Fibroblast of gingiva (primary cell): ENCODE results near the gene SPTY2D1.
A peak's percentile ranks its signal among the peaks of the same experiment; 100 is the strongest.
"Not testable (repeated sequence)": the region's sequence is repeated elsewhere in the genome, so short reads cannot be mapped to it uniquely, and the experiment has no call there.

ENCODE experiments used
- DNase-seq: peaks from one replicate; pipeline ENCODE4 v3.0.0-alpha.2; 2011; ENCODE audit warnings: low read depth

SPTY2D1 gene

GRCh38 chr11:18617688-18618341 lies 16.3 kb downstream of the SPTY2D1 start:
- peak; percentile 6 for DNase-seq

GRCh38 chr11:18615628-18616392 lies 18.3 kb downstream of the SPTY2D1 start:
- DNase-seq: no peak

DNA sequence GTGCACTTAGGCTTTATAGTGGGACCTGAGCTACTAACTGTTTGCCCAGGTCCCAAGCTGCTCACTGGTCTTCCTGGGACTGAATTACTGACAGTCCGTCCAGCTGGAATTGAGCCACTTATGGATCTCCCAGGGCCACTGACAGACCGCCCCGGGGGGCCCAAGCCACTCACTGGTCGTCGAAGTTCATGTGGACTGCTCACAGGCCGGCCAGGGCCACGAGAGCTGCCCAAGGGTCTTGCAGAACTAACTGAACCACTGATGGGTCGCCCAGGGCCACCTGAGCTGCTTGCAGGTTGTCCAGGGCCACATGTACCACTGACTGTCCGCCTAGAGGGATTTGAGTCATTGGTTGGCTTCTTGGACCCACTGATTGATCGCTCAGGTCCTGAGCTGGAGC lies 19.5 kb downstream of the SPTY2D1 start:
- no peak for DNase-seq

- DNase-seq: no peak
Observed at GRCh38 chr11:18612394-18612793, 21.7 kb downstream of the SPTY2D1 start.

DNA sequence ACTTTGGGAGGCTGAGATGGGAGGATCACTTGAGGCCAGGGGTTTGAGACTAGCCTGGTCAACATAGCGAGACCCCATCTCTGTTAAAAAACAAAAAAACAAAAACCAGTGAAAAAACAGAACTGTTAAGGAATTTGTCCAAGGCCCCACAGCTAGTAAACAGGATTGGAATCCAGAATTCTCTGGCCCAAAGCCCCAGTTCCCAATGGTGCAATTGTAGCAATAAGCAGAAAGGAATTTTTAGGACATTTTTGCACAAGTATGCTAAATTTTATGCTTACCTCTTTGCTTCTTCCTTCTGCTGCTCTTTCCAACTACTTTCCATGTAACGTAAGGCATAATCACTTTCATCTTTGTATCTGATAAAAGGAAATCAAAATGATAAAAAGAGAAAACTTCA lies 22.9 kb downstream of the SPTY2D1 start:
- peak; percentile 15 for DNase-seq

DNA sequence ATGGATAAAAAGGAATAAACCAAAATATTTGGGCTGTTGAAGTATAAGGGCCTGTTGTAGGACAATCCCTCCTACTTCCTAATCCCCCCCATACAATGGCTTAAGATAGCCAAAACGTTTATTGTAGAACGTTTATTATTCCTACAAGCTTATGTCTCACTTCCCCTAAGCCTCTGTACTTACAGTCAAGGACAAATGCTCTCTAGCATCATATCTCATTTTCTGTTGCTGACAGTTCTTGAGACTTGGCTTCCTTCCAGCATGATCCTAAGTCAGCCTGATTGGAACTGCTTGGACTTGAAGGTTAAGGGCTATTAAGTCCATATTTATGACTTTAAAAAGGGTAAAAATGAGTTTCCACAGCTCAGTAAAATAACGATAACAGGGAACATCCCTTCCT lies 25.8 kb downstream of the SPTY2D1 start:
- no peak for DNase-seq

GRCh38 chr11:18600915-18601569 lies 33.1 kb downstream of the SPTY2D1 start:
- no peak for DNase-seq

DNA sequence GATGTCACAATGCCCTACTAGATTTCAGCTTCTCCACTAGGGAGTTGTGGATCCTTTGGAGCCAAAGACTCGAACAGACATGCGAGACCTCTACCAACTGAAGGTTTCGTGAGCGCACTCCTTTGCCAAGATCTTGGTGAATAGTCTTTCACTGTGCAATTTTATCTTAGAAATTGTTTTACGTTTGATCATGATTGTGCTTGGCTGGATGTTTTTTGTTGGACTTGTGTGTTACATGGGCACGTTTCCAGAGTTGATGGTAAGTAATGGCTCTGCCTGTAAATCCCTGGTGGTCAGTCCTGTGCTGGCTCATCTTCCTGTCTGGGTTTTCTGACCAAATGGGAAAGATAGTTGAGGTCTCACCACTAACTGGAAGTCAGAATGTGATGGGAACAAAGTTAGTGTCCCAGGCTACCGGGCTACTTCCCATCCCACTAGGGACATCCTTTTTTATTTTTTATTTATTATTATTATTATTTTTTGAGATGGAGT lies 34.4 kb downstream of the SPTY2D1 start, which contains the start of gene MISFA:
Gene MISFA (plus strand): TSS at position 51 of the 492 bp plus-strand sequence. CDS start 140 bp downstream, at position 191.
- DNase-seq: no peak

- DNase-seq: no peak
Observed at GRCh38 chr11:18594999-18595749, 39.0 kb downstream of the SPTY2D1 start.

GRCh38 chr11:18594088-18594487 lies 40.1 kb downstream of the SPTY2D1 start:
- DNase-seq: not testable (repeated sequence)

- no peak for DNase-seq
Observed at GRCh38 chr11:18590571-18590970, 43.6 kb downstream of the SPTY2D1 start.

GRCh38 chr11:18588297-18589252 lies 45.6 kb downstream of the SPTY2D1 start, which contains the start of gene UEVLD:
Gene UEVLD (minus strand): TSS chr11:18588734. CDS start chr11:18588654, 80 bp downstream.
- peak; percentile 91 for DNase-seq

- DNase-seq: no peak
Observed at GRCh38 chr11:18581825-18582224, 52.3 kb downstream of the SPTY2D1 start.

DNA sequence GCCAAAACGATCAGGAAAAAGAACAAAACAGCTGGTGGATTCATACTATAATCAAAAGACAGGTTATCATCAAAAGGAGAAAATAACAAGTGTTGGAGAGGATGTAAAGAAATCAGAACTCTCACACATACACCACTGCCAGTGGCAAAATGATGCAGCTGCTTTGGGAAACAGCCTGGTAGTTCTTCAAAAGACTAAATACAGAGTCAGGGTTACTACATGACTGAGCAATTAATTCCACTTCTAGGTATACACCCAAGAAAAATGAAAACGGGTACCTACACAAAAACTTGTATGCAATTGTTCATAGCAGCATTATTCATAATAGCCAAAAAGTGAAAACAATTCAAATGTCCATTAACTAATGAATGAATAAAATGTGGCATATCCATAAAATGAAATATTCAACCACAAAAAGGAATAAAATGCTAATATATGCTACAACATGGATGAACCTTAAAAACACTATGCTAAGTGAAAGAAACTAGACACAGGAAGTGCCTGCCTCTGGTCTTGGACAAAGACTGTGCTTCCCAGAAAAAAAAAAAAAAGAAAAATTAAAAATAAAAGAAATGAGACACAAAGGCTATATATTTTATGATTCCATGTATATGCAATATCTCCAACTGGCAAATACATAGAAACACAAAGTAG lies 53.9 kb downstream of the SPTY2D1 start:
- DNase-seq: no peak

- no peak for DNase-seq
Observed at GRCh38 chr11:18578975-18579598, 55.1 kb downstream of the SPTY2D1 start.

DNA sequence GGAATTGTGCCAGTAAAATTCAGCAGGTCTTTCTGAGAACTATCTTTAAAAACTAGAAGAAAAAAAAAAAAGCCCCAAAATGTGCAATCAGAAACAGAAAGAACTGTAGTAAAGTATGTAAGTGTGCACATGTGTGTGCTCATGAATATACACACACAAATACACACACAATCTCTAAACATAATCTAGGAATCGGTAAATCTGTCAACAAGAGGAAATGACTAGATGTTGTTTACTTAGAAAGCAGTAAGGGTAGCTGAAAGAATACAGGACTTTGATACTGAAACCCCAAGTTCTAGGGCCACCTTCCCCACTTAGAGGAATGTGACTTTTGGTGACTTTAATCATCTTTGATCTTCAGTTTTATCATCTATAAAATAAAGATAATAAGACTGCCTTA lies 58.8 kb downstream of the SPTY2D1 start:
- DNase-seq: no peak

- peak; percentile 33 for DNase-seq
Observed at GRCh38 chr11:18567081-18567480, 67.1 kb downstream of the SPTY2D1 start.

GRCh38 chr11:18566406-18566805 lies 67.7 kb downstream of the SPTY2D1 start:
- DNase-seq: peak; percentile 19

DNA sequence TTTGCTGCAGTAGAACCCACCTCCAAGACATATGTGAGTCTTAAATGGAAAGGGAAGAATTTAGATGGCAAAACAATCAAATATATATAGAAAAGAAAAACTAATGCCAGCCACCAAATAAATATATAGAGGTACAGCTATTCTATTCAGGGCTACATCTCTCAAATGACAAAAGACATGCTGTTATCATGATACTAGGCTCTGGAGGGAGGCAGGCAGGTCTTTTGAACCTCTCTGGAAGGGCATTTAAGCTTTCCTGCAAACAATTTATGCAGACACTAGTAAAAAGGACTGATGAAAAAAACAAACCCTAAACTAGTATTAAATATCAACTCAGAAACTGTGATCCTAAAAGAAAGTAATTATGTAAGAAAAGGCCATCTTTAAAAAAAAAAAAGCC lies 70.0 kb downstream of the SPTY2D1 start:
- DNase-seq: no peak
